Breast epithelium (tissue), 3 donors: ENCODE data around the gene MEFV.

Experiments used
- CTCF ChIP-seq, 3 donors: fragments of 450-650 bp; IDR thresholded peaks; one replicate each; pipeline ENCODE4 v1.5.1; 2016 to 2017; ENCODE audit warnings: antibody characterized with exemption in 3 of 3, mild to moderate bottlenecking in 3 of 3, moderate library complexity in 3 of 3
- POLR2A ChIP-seq: fragments of 450-650 bp; IDR thresholded peaks from one replicate; pipeline ENCODE4 v1.6.1; 2016; ENCODE audit warnings: antibody characterized with exemption, mild to moderate bottlenecking, moderate library complexity
- POLR2AphosphoS5 ChIP-seq, 3 donors: sonication (generic); formaldehyde crosslinking; IDR thresholded peaks; one replicate each; pipeline ENCODE4 v1.6.1; 2017; ENCODE audit warnings: antibody characterized with exemption in 3 of 3

DNA sequence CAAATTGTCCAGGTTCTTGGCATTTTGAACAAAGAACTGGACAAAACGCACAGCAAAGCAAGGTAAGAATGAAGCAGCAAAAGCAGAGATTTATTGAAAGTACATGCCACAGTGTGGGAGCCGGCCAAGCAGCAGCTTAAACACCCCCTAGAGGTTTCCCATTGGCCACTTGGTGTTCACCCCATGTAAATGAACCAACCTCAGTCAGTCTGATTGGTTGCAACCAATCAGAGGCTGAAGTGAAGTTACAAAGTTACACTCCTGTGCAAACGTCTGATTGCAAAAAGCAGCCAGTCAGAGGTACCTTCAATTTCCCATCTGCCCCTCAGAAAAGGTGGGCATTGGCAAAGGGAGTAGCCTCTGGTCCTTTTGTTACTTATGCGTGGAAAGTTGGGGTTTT lies 18.1 kb upstream of the MEFV start:
- no peak for TF ChIP-seq CTCF (IDR thresholded peaks at IDR 0.05)
- no peak for TF ChIP-seq POLR2AphosphoS5 (IDR thresholded peaks at IDR 0.05)
- TF ChIP-seq POLR2A = no peak
